Thyroid gland (tissue), 4 donors: ENCODE results near the gene SERPINB3.
"Not testable (repeated sequence)": the region's sequence is repeated elsewhere in the genome, so short reads cannot be mapped to it uniquely, and the experiment has no call there.

Experiments
- CTCF ChIP-seq, 6 experiments: fragments of 200-600 bp in 3 of 6; fragments of 450-650 bp in 3 of 6; sonication (generic) in 3 of 6; IDR thresholded peaks; one replicate each; pipeline ENCODE4 v1.5.1; 2016 to 2019; ENCODE audit warnings: antibody characterized with exemption in 6 of 6, mild to moderate bottlenecking in 2 of 6, inconsistent platforms in 1 of 6, moderate library complexity in 1 of 6
- POLR2A ChIP-seq, 2 donors: fragments of 450-650 bp; IDR thresholded peaks; one replicate each; pipeline ENCODE4 v1.6.1; 2017; ENCODE audit warnings: antibody characterized with exemption in 2 of 2, mild to moderate bottlenecking in 2 of 2, moderate library complexity in 1 of 2

- TF ChIP-seq CTCF, POLR2A (IDR thresholded peaks at IDR 0.05): not testable (repeated sequence)
These were observed 17.6 kb downstream of the SERPINB3 start, which contains the start of gene SERPINB4 for GRCh38 chr18:63644142-63644541.
